Fibroblast of skin of left quadriceps (primary cell): Measurements from ENCODE around the gene PSD4.

Experiments used
- DNase-seq, 2 experiments: peaks; one replicate each; pipeline ENCODE4 v3.0.0-alpha.2; 2013; ENCODE audit warnings: low read depth in 2 of 2

The PSD4 gene

GRCh38 chr2:113206251-113206650 is 32.5 kb downstream of the PSD4 start:
- DNase-seq: no peak

DNA sequence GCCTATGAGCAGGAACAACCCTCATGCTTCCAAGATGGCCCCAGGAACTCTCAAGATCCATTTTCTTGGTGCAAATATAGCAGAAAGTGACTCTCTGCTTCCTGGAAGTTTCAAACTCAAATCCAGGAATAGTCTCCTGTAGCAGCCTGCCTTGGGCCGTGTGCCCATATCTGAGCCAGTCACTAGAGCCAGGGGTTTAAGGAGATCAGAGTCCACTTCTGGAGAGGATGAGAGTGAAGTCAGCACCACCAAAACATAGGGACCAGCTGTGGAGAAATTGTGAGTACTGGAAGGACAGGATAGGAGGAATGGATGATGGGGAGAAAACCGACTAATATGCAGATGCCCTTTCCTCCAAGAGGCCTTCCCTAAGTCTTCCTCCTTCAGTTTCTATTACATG is 33.2 kb downstream of the PSD4 start:
- DNase-seq: no peak

DNA sequence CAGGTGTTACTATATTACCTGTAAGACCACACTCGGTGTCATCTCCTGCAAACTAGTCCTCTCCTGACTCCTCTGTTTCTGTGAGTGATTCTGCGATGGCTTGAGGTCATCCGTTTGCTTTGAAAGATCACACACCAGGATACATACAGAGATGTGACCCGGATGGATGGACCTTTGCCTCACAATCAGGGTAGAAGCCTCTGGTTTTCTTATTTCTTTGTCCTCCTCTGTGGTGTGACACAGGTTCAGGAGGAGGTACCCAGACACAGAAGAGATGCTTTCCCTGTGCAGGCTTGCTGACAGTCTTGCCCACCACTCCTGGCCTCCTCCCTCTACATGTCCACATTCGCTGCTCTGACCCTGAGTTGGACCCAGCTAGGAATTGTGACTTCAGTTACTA is 34.6 kb downstream of the PSD4 start:
- no peak for DNase-seq

DNA sequence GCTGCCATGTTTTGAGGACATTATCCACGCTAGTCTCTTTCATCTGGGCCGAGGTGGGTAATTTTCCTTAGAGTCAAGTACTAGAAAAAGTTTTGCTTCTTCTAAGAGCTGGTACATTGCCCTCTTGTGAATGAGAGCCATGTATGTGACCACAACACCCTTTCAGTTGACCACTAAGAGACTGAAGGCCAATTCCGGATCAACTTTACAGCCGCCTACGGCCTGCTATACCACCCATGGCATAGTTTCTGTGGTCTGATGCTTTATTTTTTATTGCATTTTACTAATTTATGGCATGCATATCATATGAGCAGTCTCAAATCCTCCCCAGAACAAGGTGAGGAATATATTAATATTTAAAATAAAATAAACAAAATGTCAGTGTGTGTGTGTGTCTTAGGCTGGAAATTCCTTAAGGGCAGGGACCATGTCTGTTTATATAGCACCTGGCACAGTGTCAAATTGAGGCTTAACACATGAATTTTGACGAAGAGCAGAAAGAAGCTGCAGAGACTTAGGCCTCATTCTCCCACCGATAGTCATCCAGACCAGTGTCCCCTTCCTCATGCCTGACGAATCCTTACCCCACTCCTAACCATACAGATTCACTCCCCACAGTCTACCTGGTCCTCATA is 35.4 kb downstream of the PSD4 start:
- peak in 1 of 2 experiments; percentile 20 for DNase-seq

GRCh38 chr2:113209646-113210171 is 35.9 kb downstream of the PSD4 start:
- DNase-seq: no peak

DNA sequence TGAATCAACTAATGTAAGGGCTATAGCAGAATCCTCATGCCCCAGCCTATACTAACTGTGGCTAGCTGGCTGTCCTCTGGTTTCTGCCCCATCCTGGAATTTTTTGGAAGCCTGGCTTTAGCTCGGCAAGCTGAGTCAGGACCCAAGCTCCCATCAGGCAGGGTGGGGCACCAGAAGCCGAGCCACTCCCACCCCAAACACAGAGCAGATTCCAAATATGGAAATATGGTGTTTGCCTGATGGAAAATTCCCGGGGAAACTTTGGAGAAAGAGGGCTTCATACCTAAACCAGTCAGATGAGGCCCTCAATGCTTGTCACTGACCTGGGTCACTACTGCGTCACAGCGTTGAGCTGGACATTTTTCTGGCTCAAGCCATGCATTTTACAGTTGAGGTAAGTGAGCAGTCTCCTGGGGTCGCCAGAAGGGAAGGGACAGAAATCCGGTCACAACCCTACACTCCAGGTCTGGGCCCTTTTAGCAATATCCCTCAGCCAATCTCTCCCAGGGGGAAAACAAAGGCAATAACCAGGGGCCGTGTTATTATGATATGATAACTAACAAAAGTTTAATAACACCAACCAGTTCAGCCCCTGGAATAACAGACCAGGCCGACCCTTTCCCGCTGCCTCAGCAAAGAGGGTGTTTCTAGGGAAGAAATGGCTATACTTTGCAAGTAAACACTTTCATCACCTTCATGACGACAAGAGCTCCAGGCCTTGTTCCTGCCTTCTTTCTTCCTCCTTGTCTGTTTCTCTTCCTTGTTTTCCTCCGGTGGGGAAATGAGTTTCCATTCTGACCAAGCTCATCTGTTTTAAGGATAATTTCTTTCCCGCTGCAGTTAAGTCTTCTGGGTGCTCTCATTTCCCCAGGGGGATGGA is 37.7 kb downstream of the PSD4 start:
- peak; percentile 48 for DNase-seq

GRCh38 chr2:113212245-113213060 is 38.7 kb downstream of the PSD4 start:
- no peak for DNase-seq

DNA sequence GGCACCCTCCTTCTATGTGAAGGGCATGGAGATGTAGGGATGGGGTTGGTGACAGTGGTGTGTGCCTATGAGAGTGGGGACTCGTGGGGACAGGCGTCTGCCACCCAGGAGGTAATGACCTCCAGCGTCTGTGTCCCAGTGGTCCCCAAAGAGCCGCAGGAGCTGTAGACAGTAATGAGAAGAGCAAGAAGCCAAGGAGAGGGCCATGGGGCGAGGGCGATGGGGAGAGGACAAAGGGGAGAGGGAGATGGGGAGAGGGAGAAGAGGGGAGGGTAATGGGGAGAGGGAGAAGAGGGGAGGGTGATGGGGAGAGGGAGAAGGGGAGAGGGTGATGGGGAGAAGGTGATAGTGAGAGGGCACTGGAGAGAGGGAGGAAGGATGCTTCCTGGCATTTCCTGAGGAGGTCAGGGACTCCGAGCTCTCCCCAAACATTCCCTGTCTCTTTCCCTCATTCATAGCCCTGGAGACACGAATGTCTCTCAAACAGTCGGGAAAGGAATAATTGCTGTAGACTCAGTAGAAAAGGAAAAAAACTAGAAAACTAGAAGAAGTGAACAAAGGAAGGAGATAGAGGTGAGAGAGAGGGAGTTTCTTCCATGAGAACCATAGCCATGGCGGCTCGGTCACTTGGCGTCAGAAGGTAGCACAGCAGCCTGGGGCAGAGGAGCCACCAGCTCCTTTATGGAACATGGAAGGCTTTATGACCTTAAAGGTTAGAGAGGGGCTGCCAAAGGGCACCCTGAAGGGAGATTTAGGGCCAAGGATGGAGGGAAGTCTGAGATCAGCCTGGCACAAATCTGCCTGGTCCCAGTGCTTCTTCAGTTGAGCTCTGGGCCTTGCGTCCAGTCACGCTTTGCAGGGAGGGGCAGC is 39.5 kb downstream of the PSD4 start:
- no peak for DNase-seq

DNA sequence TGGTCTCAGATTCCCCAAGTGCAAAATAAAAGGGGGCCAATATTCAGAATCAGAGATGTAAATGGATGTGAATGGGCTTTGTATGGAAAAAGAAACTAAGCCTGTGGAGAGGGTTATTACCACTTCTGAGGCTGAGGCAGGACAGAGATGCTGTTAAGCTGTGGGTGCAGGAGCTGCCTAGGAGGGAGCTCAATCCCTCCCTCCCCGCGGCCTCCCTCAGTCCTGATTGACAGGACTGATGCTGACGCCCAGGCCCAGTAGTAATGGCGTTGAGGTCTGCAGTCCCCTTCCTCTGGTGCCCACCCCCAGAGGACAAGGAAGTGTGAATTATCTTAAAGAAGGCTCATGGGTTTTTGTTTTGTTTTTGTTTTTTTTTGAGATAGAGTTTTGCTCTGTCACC is 40.4 kb downstream of the PSD4 start:
- no peak for DNase-seq

- no peak for DNase-seq
These were observed 41.3 kb downstream of the PSD4 start for GRCh38 chr2:113215056-113215455.

DNA sequence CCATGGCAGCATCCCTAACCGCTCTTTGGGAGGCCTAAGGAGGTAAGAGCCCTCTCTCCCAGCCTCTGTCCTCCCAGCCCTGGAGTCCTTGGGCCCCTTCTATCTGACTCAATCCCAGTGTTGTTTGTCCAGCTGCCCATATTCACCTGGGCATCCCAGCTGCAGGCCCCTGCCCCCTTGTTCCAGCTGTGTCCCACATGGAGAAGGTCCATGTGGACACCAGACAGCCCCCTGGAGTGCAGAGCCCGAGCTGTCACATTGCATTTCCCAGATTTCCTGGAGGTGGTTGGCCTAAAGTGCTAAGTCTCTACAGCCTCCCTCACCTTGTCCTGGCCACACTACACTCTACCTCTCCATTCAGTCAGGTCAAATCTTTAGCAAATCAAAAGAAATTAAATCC is 42.5 kb downstream of the PSD4 start:
- no peak for DNase-seq

- DNase-seq: no peak
These were observed 43.2 kb downstream of the PSD4 start for GRCh38 chr2:113216891-113217454.

DNA sequence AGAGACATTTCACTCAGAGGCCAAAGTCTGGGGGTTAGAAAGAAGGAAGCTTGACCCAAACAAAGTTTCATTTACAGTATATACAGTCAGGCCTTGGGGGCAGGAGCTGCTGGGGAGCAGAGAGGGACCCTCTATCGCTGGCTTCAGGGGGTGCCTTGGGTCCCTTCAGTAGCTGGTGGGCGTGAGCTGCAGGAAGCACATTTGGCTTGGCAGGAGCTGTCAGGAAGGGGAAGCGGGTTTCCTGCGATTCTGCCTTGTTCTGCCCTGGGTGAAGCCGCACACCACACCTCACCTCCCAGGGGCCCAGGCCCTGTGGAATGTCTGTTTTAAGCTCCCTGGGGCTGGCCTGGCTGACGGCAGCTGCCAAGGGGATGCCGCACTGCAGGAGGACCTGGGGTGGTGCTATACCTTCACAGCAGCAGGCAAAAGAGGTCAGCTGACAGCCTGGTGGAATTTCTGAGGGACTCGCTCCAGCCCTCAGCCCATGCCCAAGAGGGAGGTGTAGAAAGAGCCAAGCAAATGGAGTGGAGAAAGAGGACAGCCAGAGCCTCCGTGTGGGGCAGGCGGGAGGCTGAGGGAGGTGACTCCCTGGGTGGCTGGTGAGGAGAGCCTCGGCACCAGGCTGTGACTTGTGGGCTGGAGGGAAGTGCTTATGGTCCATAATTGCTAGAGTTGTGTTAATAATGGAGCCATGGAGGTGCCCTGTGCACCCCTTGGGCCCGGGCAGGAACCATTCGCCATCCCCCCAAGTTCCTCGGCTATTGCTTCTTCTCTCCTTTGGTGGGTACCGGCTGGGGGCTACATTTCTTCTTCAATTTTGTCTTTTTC is 43.9 kb downstream of the PSD4 start:
- no peak for DNase-seq

- DNase-seq: no peak
These were observed 44.7 kb downstream of the PSD4 start for GRCh38 chr2:113218283-113219091.

DNA sequence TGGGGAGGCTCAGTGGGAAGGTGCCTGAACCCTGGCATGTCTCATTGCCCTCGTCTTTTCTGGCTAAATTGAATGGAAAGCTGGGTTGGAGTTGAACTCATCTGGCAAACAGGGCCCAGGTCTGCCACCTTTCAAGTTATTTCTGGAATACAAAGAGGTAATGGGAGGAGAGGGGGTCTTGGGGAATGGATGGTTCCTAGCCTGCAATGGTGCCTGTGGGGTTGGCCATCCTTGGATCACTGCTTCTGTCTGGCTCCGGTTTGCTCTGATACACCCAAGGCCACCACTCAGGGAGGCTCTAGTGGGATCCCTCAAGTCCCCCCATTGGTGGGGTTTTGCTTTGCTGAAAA is 45.3 kb downstream of the PSD4 start:
- no peak for DNase-seq

GRCh38 chr2:113219525-113219888 is 45.7 kb downstream of the PSD4 start:
- no peak for DNase-seq

DNA sequence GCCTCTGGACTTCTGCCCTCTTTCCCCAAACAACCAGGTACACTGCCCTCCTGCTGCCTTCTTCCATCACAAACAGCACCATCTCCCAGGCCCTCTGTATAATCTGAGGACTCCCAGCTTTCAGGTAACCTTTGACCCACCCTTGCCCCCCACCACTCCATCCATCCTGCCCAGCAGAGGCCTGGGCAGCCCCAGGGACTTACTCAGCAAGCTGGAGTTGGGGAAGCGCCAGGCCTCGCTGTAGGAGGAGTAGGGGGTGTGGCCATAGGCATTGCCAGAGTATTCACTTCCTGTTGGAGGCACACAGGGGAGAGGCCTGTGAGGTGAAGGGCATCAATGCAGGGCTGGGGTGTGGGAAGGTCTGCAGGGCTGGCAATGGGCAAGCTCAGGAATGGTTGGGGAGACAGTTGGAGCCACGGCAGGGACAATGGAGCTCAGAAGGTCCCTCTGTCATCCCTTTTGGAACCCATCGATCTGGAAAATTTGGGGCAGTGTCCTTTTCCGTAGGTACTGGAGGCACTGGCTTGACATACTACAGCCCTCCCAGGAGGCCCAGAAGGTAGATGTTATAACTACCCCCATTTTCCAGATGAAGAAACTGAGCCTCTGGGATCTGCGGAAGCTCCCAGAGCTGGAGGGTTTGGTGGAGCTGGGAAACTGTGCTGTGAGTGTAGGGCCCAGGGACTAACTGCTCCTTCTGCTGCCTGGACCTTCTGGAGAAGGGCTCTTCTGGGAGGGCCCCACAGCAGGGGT is 46.3 kb downstream of the PSD4 start:
- no peak for DNase-seq

DNA sequence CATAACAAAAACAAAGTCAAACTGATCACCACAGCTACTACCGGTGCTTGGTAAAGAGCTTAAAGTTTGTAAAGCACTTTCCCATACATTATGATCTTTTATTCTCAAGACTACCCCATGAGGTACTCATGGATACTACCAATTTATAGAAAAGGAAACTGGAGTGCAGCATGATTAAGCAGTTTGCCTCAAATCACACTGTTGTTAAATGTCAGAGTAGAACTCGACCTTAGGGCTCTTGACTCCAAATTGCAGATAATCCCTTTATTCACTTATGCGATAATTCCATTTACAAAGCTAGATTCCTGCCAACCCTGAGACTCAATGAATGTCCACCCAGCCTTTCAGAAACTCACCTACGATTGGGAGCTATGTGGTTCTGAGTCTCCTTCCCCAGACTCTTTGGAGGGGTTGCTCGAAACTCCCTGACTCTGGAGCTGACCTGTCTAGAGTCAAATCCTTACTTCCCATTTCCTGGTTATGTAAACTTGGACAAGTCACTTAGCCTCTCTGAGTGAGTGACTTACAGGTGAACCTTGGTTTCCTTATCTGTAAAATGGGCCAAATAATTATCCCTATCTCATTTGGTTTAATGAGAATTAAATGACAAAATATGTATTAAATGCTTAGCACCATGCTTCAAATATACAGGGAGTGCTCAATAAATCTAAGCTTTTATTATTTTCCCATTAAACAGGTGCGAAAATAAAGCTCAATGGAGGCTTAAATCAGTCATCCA is 47.4 kb downstream of the PSD4 start:
- DNase-seq: no peak
